Measurements from ENCODE around the gene MAPKAP1.

Gene MAPKAP1

DNA sequence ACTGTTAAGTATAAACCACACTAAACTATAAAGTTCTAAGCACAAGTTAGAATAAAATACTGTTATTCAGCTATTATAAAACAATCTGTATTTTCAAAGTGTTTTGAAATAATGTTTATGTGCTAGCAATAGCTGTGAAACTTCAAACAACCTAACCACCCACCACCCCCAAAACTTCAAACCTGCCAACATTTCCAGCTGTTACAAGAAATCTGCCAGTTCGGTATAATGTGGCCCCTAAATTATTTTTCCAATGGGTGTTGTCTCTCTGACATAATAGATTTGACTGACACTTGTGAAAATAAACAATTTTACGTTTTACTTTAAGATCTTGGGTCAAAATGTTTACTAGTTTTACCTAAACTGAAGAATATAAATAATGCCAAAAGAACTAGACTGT, 24.7 kb downstream of the MAPKAP1 start:
- Histone ChIP-seq H3K4me3 (ENCODE audit: low read depth in 1 of 2, low read length in 1 of 2) (no peak overlapping the region), H3K4me1 (ENCODE audit: control insufficient read depth in 1 of 2, insufficient read depth in 1 of 2, low read depth in 1 of 2, low read length in 1 of 2) (no peaks in the 10 kb centered on the region), H3K9me3 (no peaks in the 10 kb centered on the region), H3K27ac (no peak overlapping the region), H3K36me3 (peaks cover 15% of the 10 kb centered on the region), H3K27me3 (no peaks in the 10 kb centered on the region)
- TF ChIP-seq, protein P1, sequence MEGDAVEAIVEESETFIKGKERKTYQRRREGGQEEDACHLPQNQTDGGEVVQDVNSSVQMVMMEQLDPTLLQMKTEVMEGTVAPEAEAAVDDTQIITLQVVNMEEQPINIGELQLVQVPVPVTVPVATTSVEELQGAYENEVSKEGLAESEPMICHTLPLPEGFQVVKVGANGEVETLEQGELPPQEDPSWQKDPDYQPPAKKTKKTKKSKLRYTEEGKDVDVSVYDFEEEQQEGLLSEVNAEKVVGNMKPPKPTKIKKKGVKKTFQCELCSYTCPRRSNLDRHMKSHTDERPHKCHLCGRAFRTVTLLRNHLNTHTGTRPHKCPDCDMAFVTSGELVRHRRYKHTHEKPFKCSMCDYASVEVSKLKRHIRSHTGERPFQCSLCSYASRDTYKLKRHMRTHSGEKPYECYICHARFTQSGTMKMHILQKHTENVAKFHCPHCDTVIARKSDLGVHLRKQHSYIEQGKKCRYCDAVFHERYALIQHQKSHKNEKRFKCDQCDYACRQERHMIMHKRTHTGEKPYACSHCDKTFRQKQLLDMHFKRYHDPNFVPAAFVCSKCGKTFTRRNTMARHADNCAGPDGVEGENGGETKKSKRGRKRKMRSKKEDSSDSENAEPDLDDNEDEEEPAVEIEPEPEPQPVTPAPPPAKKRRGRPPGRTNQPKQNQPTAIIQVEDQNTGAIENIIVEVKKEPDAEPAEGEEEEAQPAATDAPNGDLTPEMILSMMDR (IDR thresholded peaks at IDR 0.05), result no peak

DNA sequence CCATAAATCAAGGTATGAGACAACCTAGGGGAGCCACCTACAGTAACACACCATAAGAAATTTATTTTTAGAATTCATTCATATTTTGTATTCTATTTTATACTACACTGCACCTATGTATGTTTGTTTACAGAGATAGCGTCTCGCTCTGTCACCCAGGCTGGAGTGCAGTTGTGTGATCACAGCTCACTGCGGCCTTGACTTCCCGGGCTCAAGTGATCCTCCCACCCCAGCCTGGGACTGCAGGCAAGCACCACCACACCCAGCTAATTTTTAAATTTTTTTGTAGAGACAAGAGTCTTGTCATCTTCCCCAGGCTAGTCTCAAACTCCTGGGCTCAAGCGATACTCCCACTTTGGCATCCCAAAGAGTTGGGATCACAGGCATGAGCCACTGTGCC, 25.4 kb downstream of the MAPKAP1 start:
- TF ChIP-seq, protein P1 (IDR thresholded peaks at IDR 0.05), result no peak
- H3K27ac ChIP-seq, result no peak overlapping the region

DNA sequence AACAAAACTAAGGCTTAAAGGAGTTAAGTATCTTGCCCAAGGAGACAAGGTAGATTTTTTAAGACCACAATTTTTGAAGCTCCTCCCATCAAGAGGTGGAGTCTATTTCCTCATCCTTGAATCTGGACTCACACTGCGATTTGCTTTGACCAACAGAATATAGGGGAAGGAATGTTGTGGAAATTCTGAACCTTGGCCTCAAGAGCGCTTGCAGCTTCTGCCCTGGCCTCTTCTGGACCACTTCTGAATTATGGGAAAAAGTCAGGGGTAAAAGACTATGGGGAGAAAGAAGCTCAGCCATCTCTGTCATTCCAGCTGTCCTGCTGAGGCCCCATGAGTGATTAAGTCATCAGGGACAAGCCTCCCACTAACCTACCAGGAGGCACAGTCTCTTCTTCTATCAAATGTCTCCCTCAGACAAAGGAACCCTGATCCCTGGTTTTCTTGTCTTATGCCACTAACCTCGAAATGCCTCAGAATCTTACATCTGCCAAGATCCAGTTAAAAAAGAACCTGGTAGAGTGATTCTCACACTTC, 25.9 kb downstream of the MAPKAP1 start:
- H3K9me3 ChIP-seq, result no peaks in the 10 kb centered on the region

More for the DNA sequence above, 25.4 kb downstream of the MAPKAP1 start:
- Histone ChIP-seq H3K27me3 (no peaks in the 10 kb centered on the region), H3K4me3 (ENCODE audit: low read depth in 1 of 2, low read length in 1 of 2) (no peak overlapping the region), H3K9me3 (no peaks in the 10 kb centered on the region), H3K4me1 (ENCODE audit: control insufficient read depth in 1 of 2, insufficient read depth in 1 of 2, low read depth in 1 of 2, low read length in 1 of 2) (no peaks in the 10 kb centered on the region), H3K36me3 (peaks cover 15% of the 10 kb centered on the region)

DNA sequence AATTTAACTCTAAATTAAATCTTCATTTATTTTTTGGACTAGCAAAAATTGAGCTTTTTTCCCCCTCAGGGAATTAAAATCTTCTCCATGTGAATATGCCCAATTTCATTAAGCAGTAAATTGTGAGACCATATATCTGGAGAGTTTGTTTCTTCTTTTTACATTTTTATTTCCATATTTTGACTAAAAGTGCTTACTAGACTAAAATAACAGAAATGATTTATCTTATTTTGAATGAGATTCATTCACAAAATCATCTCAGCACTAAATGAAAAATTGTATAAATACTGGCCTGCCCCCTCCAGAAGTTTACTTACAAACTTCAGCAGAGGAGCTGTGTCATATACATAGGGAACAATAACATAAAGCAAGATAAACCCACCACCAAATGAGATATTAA, 26.6 kb downstream of the MAPKAP1 start:
- TF ChIP-seq, protein P1 (IDR thresholded peaks at IDR 0.05), result no peak

More for the DNA sequence above, 25.9 kb downstream of the MAPKAP1 start:
- Histone ChIP-seq H3K4me1 (ENCODE audit: control insufficient read depth in 1 of 2, insufficient read depth in 1 of 2, low read depth in 1 of 2, low read length in 1 of 2) (no peaks in the 10 kb centered on the region), H3K27me3 (no peaks in the 10 kb centered on the region), H3K27ac (no peak overlapping the region), H3K36me3 (peaks cover 15% of the 10 kb centered on the region), H3K4me3 (ENCODE audit: low read depth in 1 of 2, low read length in 1 of 2) (no peak overlapping the region)
- TF ChIP-seq, protein P1 (IDR thresholded peaks at IDR 0.05), result no peak

DNA sequence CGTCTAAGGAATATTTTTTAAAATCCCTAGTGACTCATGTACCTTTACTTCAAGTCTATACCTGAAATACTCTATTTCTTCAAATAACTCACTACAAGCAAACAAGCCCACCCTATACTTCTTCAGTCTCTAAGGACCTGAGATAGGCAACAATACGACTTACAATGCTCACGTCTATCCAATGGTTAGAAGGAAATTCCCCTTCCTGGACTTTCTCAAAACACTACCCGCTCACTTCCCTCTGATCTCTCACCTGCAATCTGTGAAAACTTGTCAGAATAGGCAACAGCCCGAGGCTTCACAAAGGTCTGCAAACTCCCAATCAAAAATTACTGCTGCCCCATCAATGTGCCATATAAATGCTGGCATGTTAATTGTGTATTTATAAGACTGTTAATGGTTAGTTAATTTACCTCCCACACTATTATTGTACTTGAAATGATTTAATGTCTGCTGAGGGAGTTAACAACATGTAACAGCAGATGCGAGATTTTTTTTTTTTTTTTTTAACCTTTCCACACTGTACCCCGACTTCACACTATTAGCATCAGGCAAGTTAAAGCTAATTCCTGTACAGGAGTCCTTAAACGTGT, 27.3 kb downstream of the MAPKAP1 start:
- Histone ChIP-seq H3K4me3 (ENCODE audit: low read depth in 1 of 2, low read length in 1 of 2) (no peak overlapping the region), H3K4me1 (ENCODE audit: control insufficient read depth in 1 of 2, insufficient read depth in 1 of 2, low read depth in 1 of 2, low read length in 1 of 2) (no peaks in the 10 kb centered on the region), H3K27me3 (no peaks in the 10 kb centered on the region), H3K36me3 (peaks cover 8% of the 10 kb centered on the region), H3K9me3 (no peaks in the 10 kb centered on the region), H3K27ac (no peak overlapping the region)
- TF ChIP-seq, protein P1 (IDR thresholded peaks at IDR 0.05), result no peak

More for the DNA sequence above, 26.6 kb downstream of the MAPKAP1 start:
- no peak overlapping the region for H3K4me3 ChIP-seq (ENCODE audit: low read depth in 1 of 2, low read length in 1 of 2)
- H3K36me3 ChIP-seq, result peaks cover 11% of the 10 kb centered on the region
- no peaks in the 10 kb centered on the region for H3K27me3 ChIP-seq
- no peak overlapping the region for H3K27ac ChIP-seq
- H3K9me3 ChIP-seq, result no peaks in the 10 kb centered on the region
- H3K4me1 ChIP-seq (ENCODE audit: control insufficient read depth in 1 of 2, insufficient read depth in 1 of 2, low read depth in 1 of 2, low read length in 1 of 2), result no peaks in the 10 kb centered on the region
